Measurements from ENCODE around the gene LRP1B.

LRP1B gene

GRCh38 chr2:141737492-141738255 lies 393.1 kb downstream of the LRP1B start:
- no peak for DNase-seq

GRCh38 chr2:141736466-141736865 lies 394.4 kb downstream of the LRP1B start:
- no peak for DNase-seq

- DNase-seq, result no peak
Measured at GRCh38 chr2:141728886-141729285, 401.9 kb downstream of the LRP1B start.

- DNase-seq, result no peak
Measured at GRCh38 chr2:141728142-141728541, 402.7 kb downstream of the LRP1B start.

GRCh38 chr2:141724426-141724825 lies 406.4 kb downstream of the LRP1B start:
- DNase-seq, result no peak

GRCh38 chr2:141723814-141724213 lies 407.0 kb downstream of the LRP1B start:
- DNase-seq, result no peak

- no peak for DNase-seq
Measured at GRCh38 chr2:141720476-141720875, 410.3 kb downstream of the LRP1B start.

- DNase-seq, result no peak
Measured at GRCh38 chr2:141714496-141714895, 416.3 kb downstream of the LRP1B start.

- DNase-seq, result no peak
Measured at GRCh38 chr2:141711627-141712026, 419.2 kb downstream of the LRP1B start.

- DNase-seq, result no peak
Measured at GRCh38 chr2:141710589-141711239, 420.1 kb downstream of the LRP1B start.

GRCh38 chr2:141709756-141710155 lies 421.1 kb downstream of the LRP1B start:
- DNase-seq, result no peak

GRCh38 chr2:141707486-141707885 lies 423.3 kb downstream of the LRP1B start:
- no peak for DNase-seq

GRCh38 chr2:141704541-141704940 lies 426.3 kb downstream of the LRP1B start:
- DNase-seq, result no peak

- no peak for DNase-seq
Measured at GRCh38 chr2:141703501-141703900, 427.3 kb downstream of the LRP1B start.

- no peak for DNase-seq
Measured at GRCh38 chr2:141701618-141702017, 429.2 kb downstream of the LRP1B start.

GRCh38 chr2:141699573-141699972 lies 431.2 kb downstream of the LRP1B start:
- no peak for DNase-seq

GRCh38 chr2:141698500-141698899 lies 432.3 kb downstream of the LRP1B start:
- no peak for DNase-seq

- DNase-seq, result no peak
Measured at GRCh38 chr2:141697035-141697434, 433.8 kb downstream of the LRP1B start.

- no peak for DNase-seq
Measured at GRCh38 chr2:141694180-141694579, 436.6 kb downstream of the LRP1B start.

- no peak for DNase-seq
Measured at GRCh38 chr2:141692829-141693228, 438.0 kb downstream of the LRP1B start.

GRCh38 chr2:141676139-141676538 lies 454.7 kb downstream of the LRP1B start:
- DNase-seq, result no peak

- DNase-seq, result no peak
Measured at GRCh38 chr2:141666191-141666590, 464.6 kb downstream of the LRP1B start.

GRCh38 chr2:141660232-141660631 lies 470.6 kb downstream of the LRP1B start:
- no peak for DNase-seq

GRCh38 chr2:141654311-141654710 lies 476.5 kb downstream of the LRP1B start:
- DNase-seq, result no peak

GRCh38 chr2:141653184-141653583 lies 477.6 kb downstream of the LRP1B start:
- DNase-seq, result no peak
